Fibroblast of pulmonary artery (primary cell): ENCODE data around the gene GRIN1.

ENCODE experiments used
- DNase-seq: peaks from one replicate; pipeline ENCODE4 v3.0.0-alpha.2; 2010; ENCODE audit warnings: low read depth
- H3K4me3 ChIP-seq: replicated peaks from 2 replicates; pipeline ENCODE4 v1.5.1; 2011; ENCODE audit warnings: low read depth, mild to moderate bottlenecking, control low read depth, low read length, moderate library complexity
- CTCF ChIP-seq: IDR thresholded peaks from 2 replicates; pipeline ENCODE4 v1.5.1; 2011; ENCODE audit warnings: mild to moderate bottlenecking, control low read depth, low read length, inconsistent platforms; ENCODE audit errors: missing control alignments

The GRIN1 gene

GRCh38 chr9:137218212-137218753 is 79.3 kb downstream of the GRIN1 start:
- no peak overlapping the region for H3K4me3 ChIP-seq
- no peak for DNase-seq
- TF ChIP-seq CTCF: no peak
